ENCODE results near the gene USP44. TPM values are rescaled to one million over a fixed set of nuclear protein-coding genes. Genes with fewer than 3 reads are reported as not detected.
A peak's percentile ranks its signal among the peaks of the same experiment; 100 is the strongest.

Gene USP44
- total RNA-seq, 1 donor from 2014 or later, result 13.3 TPM

DNA sequence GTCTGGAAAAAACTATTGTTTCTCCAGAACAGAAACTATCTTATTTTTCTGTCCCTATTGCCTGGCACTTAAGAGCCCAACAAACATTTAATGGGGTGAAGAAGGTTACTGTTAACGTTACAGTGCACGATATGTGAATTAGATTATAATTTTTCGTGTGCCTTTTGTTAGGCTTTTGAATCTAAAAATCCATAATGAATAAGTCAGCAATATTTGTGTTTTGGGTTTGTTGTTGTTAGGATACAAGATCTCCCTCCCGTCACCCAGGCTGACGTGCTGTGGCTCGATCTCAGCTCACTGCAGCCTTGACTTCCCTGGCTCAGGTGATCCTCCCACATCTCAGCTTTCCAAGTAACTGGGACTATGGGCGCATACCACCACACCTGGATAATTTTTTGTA, 69.4 kb downstream of the USP44 start:
- H3K27me3 Mint-ChIP-seq, result no peaks in the 10 kb centered on the region
- TF ChIP-seq, protein P1, sequence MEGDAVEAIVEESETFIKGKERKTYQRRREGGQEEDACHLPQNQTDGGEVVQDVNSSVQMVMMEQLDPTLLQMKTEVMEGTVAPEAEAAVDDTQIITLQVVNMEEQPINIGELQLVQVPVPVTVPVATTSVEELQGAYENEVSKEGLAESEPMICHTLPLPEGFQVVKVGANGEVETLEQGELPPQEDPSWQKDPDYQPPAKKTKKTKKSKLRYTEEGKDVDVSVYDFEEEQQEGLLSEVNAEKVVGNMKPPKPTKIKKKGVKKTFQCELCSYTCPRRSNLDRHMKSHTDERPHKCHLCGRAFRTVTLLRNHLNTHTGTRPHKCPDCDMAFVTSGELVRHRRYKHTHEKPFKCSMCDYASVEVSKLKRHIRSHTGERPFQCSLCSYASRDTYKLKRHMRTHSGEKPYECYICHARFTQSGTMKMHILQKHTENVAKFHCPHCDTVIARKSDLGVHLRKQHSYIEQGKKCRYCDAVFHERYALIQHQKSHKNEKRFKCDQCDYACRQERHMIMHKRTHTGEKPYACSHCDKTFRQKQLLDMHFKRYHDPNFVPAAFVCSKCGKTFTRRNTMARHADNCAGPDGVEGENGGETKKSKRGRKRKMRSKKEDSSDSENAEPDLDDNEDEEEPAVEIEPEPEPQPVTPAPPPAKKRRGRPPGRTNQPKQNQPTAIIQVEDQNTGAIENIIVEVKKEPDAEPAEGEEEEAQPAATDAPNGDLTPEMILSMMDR (IDR thresholded peaks at IDR 0.05; ENCODE audit: unreplicated experiment), result no peak
- H3K4me3 Mint-ChIP-seq (ENCODE audit: low read depth), result no peak overlapping the region
- H3K4me1 Mint-ChIP-seq (ENCODE audit: low read depth), result peaks cover 13% of the 10 kb centered on the region
- H3K27ac Mint-ChIP-seq, result no peak overlapping the region
- DNase-seq (ENCODE audit: low spot score, unreplicated experiment), result no peak
- no peaks in the 10 kb centered on the region for H3K9me3 Mint-ChIP-seq (ENCODE audit: low read depth)
- H3K36me3 Mint-ChIP-seq (ENCODE audit: insufficient read depth), result peaks cover 29% of the 10 kb centered on the region

DNA sequence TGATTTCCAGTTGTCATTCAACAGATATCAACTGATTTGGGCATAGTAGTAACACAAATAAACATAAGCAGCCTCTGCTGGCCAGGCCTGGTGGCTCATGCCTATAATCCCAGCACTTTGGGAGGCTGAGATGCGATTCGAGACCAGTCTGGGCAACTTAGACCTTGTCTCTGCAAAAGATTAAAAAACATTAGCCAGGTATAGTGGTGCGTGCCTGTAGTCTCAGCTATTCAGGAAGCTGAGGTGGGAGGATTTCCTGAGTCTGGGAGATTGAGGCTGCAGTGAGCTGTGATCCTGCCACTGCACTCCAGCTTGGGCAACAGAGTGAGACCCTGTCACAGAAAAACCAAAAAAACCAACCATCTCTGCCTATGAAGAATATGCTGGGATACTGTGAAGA, 70.2 kb downstream of the USP44 start:
- peaks cover 27% of the 10 kb centered on the region for H3K36me3 Mint-ChIP-seq (ENCODE audit: insufficient read depth)
- no peak overlapping the region for H3K27ac Mint-ChIP-seq
- H3K27me3 Mint-ChIP-seq, result no peaks in the 10 kb centered on the region
- H3K9me3 Mint-ChIP-seq (ENCODE audit: low read depth), result no peaks in the 10 kb centered on the region
- H3K4me1 Mint-ChIP-seq (ENCODE audit: low read depth), result peaks cover 13% of the 10 kb centered on the region
- TF ChIP-seq, protein P1 (IDR thresholded peaks at IDR 0.05; ENCODE audit: unreplicated experiment), result no peak
- DNase-seq (ENCODE audit: low spot score, unreplicated experiment), result no peak
- no peak overlapping the region for H3K4me3 Mint-ChIP-seq (ENCODE audit: low read depth)

- H3K27me3 Mint-ChIP-seq, result no peaks in the 10 kb centered on the region
- peaks cover 29% of the 10 kb centered on the region for H3K36me3 Mint-ChIP-seq (ENCODE audit: insufficient read depth)
- no peak overlapping the region for H3K27ac Mint-ChIP-seq
- H3K4me3 Mint-ChIP-seq (ENCODE audit: low read depth), result no peak overlapping the region
- TF ChIP-seq, protein P1 (IDR thresholded peaks at IDR 0.05; ENCODE audit: unreplicated experiment), result no peak
- no peaks in the 10 kb centered on the region for H3K9me3 Mint-ChIP-seq (ENCODE audit: low read depth)
- peaks cover 20% of the 10 kb centered on the region for H3K4me1 Mint-ChIP-seq (ENCODE audit: low read depth)
- no peak for DNase-seq (ENCODE audit: low spot score, unreplicated experiment)
Observed at GRCh38 chr12:95480230-95480629, 71.0 kb downstream of the USP44 start.

DNA sequence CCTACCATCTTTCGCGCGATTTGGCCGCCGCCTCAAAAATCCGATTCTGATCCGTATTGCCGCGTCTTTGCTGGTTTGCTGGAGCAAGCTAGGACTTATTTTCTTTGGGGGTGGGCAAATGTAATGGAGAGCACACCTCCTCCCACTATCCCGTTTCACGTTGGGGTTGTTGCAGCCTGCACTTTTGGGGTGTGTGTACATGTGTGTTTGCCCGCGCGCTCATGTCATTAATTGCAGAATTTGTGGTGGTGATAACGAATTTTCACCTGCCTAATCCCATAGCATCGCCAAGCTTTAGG, 76.7 kb downstream of the USP44 start:
- Mint-ChIP-seq H3K4me1 (ENCODE audit: low read depth) (peaks cover 19% of the 10 kb centered on the region), H3K4me3 (ENCODE audit: low read depth) (peak overlapping the region; percentile 99), H3K27me3 (no peaks in the 10 kb centered on the region), H3K27ac (peak overlapping the region; percentile 100), H3K36me3 (ENCODE audit: insufficient read depth) (peaks cover 18% of the 10 kb centered on the region), H3K9me3 (ENCODE audit: low read depth) (no peaks in the 10 kb centered on the region)
- DNase-seq (ENCODE audit: low spot score, unreplicated experiment), result no peak
- TF ChIP-seq, protein P1 (IDR thresholded peaks at IDR 0.05; ENCODE audit: unreplicated experiment), result no peak

GRCh38 chr12:95473884-95474659, 77.2 kb downstream of the USP44 start, which contains the start of gene METAP2:
Gene METAP2, plus strand, starts transcription at chr12:95474152. Its CDS starts 28 bp downstream, at chr12:95474180.
- Mint-ChIP-seq H3K4me3 (ENCODE audit: low read depth) (peak within 1 kb of the TSS; percentile 99), H3K27ac (peak within 1 kb of the TSS; percentile 100), H3K4me1 (ENCODE audit: low read depth) (peaks cover 18% of the 10 kb centered on the region), H3K27me3 (no peaks in the 10 kb centered on the region), H3K36me3 (ENCODE audit: insufficient read depth) (peaks cover 15% of the 10 kb centered on the region), H3K9me3 (ENCODE audit: low read depth) (no peaks in the 10 kb centered on the region)
- TF ChIP-seq, protein P1 (IDR thresholded peaks at IDR 0.05; ENCODE audit: unreplicated experiment), result no peak
- peak; percentile 91 for DNase-seq (ENCODE audit: low spot score, unreplicated experiment)
